Neural cell (in vitro differentiated cells): ENCODE measurements around the gene PLEKHA3.

ENCODE experiments used
- EP300 ChIP-seq: fragments of 450-650 bp; conservative IDR thresholded peaks from 2 replicates; pipeline ENCODE4 v1.6.1; 2014; ENCODE audit warnings: antibody characterized with exemption, mild to moderate bottlenecking, moderate library complexity; ENCODE audit not compliant: poor library complexity, severe bottlenecking
- POLR2AphosphoS5 ChIP-seq: IDR thresholded peaks from 2 replicates; pipeline ENCODE4 v1.6.1; 2012
- RAD21 ChIP-seq: fragments of 450-650 bp; conservative IDR thresholded peaks from 2 replicates; pipeline ENCODE4 v1.6.1; 2014; ENCODE audit warnings: antibody characterized with exemption, mild to moderate bottlenecking, moderate library complexity
- SMC3 ChIP-seq: fragments of 450-650 bp; conservative IDR thresholded peaks from 2 replicates; pipeline ENCODE4 v1.6.1; 2014; ENCODE audit warnings: antibody characterized with exemption, mild to moderate bottlenecking, moderate library complexity; ENCODE audit not compliant: poor library complexity
- TF ChIP-seq, protein P1 (sequence below): fragments of 450-650 bp; IDR thresholded peaks from 2 replicates; pipeline ENCODE4 v1.5.1; 2014; ENCODE audit warnings: antibody characterized with exemption, mild to moderate bottlenecking, moderate library complexity; ENCODE audit not compliant: poor library complexity, severe bottlenecking
- TF ChIP-seq, protein P2 (sequence below): IDR thresholded peaks from 2 replicates; pipeline ENCODE4 v1.6.1; 2012; ENCODE audit warnings: borderline replicate concordance

DNA sequence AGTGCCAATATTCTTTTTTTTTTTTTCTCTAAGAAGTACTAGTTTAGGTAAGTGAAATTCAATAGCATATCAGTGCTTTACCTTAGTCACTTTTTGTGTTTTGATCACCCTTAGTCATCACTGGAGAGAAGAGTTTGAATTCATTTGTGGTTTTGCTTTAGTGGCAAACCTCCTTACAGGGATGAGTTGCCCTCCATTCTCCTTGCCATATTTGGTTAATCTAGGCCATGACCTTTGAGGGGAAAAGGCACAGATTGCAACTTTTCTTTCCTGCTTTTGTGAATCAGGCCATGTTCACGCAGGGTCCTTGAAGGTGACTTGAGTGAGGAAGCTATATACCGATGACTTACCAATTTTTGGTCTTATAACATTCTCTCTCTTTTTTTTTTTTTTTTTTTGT, 34.4 kb downstream of the PLEKHA3 start:
- TF ChIP-seq, protein P1, sequence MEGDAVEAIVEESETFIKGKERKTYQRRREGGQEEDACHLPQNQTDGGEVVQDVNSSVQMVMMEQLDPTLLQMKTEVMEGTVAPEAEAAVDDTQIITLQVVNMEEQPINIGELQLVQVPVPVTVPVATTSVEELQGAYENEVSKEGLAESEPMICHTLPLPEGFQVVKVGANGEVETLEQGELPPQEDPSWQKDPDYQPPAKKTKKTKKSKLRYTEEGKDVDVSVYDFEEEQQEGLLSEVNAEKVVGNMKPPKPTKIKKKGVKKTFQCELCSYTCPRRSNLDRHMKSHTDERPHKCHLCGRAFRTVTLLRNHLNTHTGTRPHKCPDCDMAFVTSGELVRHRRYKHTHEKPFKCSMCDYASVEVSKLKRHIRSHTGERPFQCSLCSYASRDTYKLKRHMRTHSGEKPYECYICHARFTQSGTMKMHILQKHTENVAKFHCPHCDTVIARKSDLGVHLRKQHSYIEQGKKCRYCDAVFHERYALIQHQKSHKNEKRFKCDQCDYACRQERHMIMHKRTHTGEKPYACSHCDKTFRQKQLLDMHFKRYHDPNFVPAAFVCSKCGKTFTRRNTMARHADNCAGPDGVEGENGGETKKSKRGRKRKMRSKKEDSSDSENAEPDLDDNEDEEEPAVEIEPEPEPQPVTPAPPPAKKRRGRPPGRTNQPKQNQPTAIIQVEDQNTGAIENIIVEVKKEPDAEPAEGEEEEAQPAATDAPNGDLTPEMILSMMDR = no peak
- TF ChIP-seq, protein P2, sequence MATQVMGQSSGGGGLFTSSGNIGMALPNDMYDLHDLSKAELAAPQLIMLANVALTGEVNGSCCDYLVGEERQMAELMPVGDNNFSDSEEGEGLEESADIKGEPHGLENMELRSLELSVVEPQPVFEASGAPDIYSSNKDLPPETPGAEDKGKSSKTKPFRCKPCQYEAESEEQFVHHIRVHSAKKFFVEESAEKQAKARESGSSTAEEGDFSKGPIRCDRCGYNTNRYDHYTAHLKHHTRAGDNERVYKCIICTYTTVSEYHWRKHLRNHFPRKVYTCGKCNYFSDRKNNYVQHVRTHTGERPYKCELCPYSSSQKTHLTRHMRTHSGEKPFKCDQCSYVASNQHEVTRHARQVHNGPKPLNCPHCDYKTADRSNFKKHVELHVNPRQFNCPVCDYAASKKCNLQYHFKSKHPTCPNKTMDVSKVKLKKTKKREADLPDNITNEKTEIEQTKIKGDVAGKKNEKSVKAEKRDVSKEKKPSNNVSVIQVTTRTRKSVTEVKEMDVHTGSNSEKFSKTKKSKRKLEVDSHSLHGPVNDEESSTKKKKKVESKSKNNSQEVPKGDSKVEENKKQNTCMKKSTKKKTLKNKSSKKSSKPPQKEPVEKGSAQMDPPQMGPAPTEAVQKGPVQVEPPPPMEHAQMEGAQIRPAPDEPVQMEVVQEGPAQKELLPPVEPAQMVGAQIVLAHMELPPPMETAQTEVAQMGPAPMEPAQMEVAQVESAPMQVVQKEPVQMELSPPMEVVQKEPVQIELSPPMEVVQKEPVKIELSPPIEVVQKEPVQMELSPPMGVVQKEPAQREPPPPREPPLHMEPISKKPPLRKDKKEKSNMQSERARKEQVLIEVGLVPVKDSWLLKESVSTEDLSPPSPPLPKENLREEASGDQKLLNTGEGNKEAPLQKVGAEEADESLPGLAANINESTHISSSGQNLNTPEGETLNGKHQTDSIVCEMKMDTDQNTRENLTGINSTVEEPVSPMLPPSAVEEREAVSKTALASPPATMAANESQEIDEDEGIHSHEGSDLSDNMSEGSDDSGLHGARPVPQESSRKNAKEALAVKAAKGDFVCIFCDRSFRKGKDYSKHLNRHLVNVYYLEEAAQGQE = no peak
- TF ChIP-seq EP300 (no peak), RAD21 (no peak), SMC3 (no peak), POLR2AphosphoS5 (no peak)
